ENCODE measurements around the gene GLYR1. TPM values are rescaled to one million over a fixed set of nuclear protein-coding genes. Genes with fewer than 3 reads are reported as not detected.

GLYR1 gene
- total RNA-seq, 2 donors from 2014 or later: 19.7 to 27.7 TPM

DNA sequence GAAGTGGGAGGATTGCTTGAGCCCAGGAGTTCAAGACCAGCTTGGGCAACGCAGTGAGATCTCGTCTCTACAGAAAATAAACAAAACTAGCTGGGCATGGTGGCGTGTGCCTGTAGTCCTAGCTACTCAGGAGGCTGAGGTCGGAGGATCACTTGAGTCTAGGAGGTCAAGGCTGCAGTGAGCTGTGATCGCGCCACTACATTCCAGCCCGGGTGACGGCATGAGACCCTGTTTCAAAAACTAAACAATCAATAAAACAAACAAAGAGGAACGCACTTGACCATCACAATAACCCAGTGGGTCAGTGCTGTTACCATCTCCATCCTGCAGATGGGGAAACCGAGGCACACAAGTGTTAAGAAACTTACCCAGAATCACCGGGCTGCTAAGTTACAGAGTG is 93.9 kb downstream of the GLYR1 start:
- no peaks in the 10 kb centered on the region for H3K27me3 ChIP-seq
- intact Hi-C loops (cut with DNase I): no loop called here
- no peak overlapping the region for H3K27ac ChIP-seq
- no peaks in the 10 kb centered on the region for H3K4me1 ChIP-seq
- DNase-seq (no peak), ATAC-seq (no peak)
- H3K9me3 ChIP-seq: no peaks in the 10 kb centered on the region
- H3K36me3 ChIP-seq (replicated peaks in 1 of 2; ENCODE audit: insufficient read depth in 1 of 2, low read depth in 2 of 2): peaks cover 12 to 21% of the 10 kb centered on the region in 2 donors
- TF ChIP-seq, protein P1, sequence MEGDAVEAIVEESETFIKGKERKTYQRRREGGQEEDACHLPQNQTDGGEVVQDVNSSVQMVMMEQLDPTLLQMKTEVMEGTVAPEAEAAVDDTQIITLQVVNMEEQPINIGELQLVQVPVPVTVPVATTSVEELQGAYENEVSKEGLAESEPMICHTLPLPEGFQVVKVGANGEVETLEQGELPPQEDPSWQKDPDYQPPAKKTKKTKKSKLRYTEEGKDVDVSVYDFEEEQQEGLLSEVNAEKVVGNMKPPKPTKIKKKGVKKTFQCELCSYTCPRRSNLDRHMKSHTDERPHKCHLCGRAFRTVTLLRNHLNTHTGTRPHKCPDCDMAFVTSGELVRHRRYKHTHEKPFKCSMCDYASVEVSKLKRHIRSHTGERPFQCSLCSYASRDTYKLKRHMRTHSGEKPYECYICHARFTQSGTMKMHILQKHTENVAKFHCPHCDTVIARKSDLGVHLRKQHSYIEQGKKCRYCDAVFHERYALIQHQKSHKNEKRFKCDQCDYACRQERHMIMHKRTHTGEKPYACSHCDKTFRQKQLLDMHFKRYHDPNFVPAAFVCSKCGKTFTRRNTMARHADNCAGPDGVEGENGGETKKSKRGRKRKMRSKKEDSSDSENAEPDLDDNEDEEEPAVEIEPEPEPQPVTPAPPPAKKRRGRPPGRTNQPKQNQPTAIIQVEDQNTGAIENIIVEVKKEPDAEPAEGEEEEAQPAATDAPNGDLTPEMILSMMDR (IDR thresholded peaks at IDR 0.05): no peak
- no peak for TF ChIP-seq POLR2A (IDR thresholded peaks at IDR 0.05)
- 73 to 84% methylated on average over 8 to 11 of the region's 11 CpGs for WGBS, 2 donors
- H3K4me3 ChIP-seq: no peak overlapping the region

Small RNAs within 50 kb of the gene (small RNA-seq; reads per million reads assigned to genes)
- gene RF00017: not detected

Other genes with a start within 250 kb of the GLYR1 start
- gene UBALD1, start 232.4 kb downstream of the GLYR1 start, total RNA-seq: 10 to 100 TPM; 11.9 to 19.4 TPM
- 10 to 100 TPM; 23.3 to 44.8 TPM for gene MGRN1, start 222.5 kb downstream of the GLYR1 start, total RNA-seq
- gene NUDT16L1, start 153.7 kb downstream of the GLYR1 start, total RNA-seq: 10 to 100 TPM; 18.7 to 25.4 TPM
- gene ANKS3, start 113.0 kb downstream of the GLYR1 start, total RNA-seq: 10 to 100 TPM; 16.6 to 64.9 TPM
- under 1 TPM; under 0.01 to 0.26 TPM for gene DNAAF8, start 112.8 kb downstream of the GLYR1 start, total RNA-seq
- 10 to 100 TPM in 1 of 2 donors, 1 to 10 TPM in 1; 7.5 to 13.8 TPM for gene ZNF500, start 80.1 kb downstream of the GLYR1 start, total RNA-seq
- gene SEPTIN12, start 58.9 kb downstream of the GLYR1 start, total RNA-seq: not detected
- gene SMIM22, start 51.9 kb downstream of the GLYR1 start, total RNA-seq: 10 to 100 TPM in 1 of 2 donors, 1 to 10 TPM in 1; 4.7 to 29.3 TPM
- 10 to 100 TPM; 21.8 to 25.9 TPM for gene ROGDI, start 44.7 kb downstream of the GLYR1 start, total RNA-seq
- gene UBN1, start 193 bp upstream of the GLYR1 start, total RNA-seq: 10 to 100 TPM; 20.8 to 41.2 TPM
- gene PPL, start 89.9 kb upstream of the GLYR1 start, total RNA-seq: 10 to 100 TPM; 20.2 to 26.0 TPM
- under 1 TPM in 1 of 2 donors, not detected in 1; 0.26 TPM for gene SEC14L5, start 111.0 kb upstream of the GLYR1 start, total RNA-seq
- 10 to 100 TPM in 1 of 2 donors, 1 to 10 TPM in 1; 7.9 to 24.6 TPM for gene NAGPA, start 186.6 kb upstream of the GLYR1 start, total RNA-seq
- gene C16orf89, start 218.7 kb upstream of the GLYR1 start, total RNA-seq: 10 to 100 TPM in 1 of 2 donors, 1 to 10 TPM in 1; 2.6 to 17.1 TPM
- 10 to 100 TPM; 20.2 to 26.0 TPM for gene ALG1, start 224.6 kb upstream of the GLYR1 start, total RNA-seq